ENCODE results near the gene WDR18.
A peak's percentile ranks its signal among the peaks of the same experiment; 100 is the strongest.

WDR18 gene

DNA sequence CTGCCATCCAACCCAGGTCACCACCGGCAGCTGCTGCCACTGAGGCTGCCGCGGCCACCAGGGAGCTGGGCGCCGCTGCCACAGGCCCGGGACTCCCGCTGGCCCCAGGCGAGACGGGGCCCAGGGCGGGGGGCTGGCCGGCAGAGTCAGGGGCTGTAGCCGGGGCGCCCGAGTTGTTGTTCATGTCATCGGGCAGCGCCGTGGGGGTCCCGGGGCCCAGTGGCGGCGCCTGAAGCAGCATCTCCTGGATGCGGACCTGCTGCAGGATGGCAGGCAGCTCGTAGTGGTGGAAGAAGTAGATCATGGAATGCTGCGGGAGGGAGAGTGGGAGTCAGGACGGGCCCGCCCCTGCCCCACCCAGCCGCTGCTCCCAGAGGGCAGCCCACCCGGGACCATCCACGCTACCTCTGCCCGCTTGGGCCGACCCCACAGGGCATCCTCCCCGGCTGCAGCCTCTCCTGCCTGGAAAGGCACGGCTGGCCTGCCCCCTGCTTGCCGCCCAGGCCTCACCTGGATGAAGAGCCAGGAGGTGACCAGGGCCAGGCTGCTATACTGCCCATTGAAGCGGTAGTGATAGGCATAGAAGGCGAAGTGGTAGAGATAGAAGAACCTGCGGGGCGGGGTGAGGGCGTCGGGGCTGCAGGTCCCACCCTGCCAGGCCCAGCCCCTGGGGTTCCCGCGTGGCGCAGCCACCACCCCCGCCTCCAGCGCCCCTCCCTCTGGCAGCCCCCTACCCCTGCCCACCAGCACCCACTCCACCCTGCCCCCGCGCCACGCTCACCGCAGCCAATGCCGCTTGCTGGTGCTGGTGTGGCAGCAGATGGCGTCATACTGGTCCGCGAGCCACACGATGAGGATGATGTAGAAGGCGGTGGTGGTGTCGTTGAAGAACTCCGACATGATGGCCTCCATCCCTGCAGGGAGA lies 26.7 kb downstream of the WDR18 start:
- Histone ChIP-seq H3K9ac (ENCODE audit: insufficient read length, low read depth) (no peak overlapping the region), H3K36me3 (ENCODE audit: insufficient read depth, insufficient read length, low read length) (peaks cover 85% of the 10 kb centered on the region)
- TF ChIP-seq ZNF274 (IDR thresholded peaks at IDR 0.05; ENCODE audit: low read depth, low read length) (no peak), SUZ12 (IDR thresholded peaks at IDR 0.05; ENCODE audit: extremely low read depth, insufficient read depth, insufficient read length) (no peak), YY1 (IDR thresholded peaks at IDR 0.05; ENCODE audit: insufficient read depth, insufficient read length) (no peak)

DNA sequence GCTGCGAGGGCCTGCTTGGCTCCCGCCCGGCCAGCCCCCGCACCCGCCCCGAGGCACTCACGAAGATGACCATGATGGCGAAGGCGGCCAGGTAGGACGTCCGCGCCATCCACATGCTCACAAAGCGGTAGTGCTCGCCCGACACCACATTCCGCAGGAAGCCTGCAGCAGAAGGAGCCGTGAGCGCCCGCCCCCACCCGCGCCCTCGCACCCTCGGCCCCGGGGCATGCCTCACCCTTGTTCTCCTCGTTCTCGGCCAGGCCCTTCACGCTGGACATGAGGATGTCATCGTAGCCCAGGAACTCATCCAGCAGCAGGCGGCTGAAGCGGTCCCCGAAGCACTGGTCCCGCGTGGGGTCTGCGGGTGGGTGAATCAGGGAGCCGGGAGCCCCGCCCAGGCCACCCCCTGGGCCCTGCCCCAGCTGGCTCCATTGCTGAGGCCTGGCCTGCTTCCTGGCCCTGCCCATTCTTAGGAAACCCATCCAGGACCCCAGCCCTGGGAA lies 27.7 kb downstream of the WDR18 start:
- Histone ChIP-seq H3K9ac (ENCODE audit: insufficient read length, low read depth) (no peak overlapping the region), H3K4me1 (ENCODE audit: insufficient read depth, insufficient read length) (peaks cover 22% of the 10 kb centered on the region), H3K9me3 (ENCODE audit: insufficient read depth, low read length) (no peaks in the 10 kb centered on the region), H3K27me3 (ENCODE audit: insufficient read depth, insufficient read length) (no peaks in the 10 kb centered on the region), H3K4me3 (ENCODE audit: insufficient read length, low read depth) (no peak overlapping the region), H3K36me3 (ENCODE audit: insufficient read depth, insufficient read length, low read length) (peaks cover 88% of the 10 kb centered on the region)
- TF ChIP-seq SUZ12 (IDR thresholded peaks at IDR 0.05; ENCODE audit: extremely low read depth, insufficient read depth, insufficient read length) (no peak), ZNF274 (IDR thresholded peaks at IDR 0.05; ENCODE audit: low read depth, low read length) (no peak), YY1 (IDR thresholded peaks at IDR 0.05; ENCODE audit: insufficient read depth, insufficient read length) (no peak)
- DNase-seq (ENCODE audit: low read depth, low spot score) = no peak

More for the DNA sequence above, 26.7 kb downstream of the WDR18 start:
- Histone ChIP-seq H3K4me1 (ENCODE audit: insufficient read depth, insufficient read length) (peaks cover 14% of the 10 kb centered on the region), H3K9me3 (ENCODE audit: insufficient read depth, low read length) (no peaks in the 10 kb centered on the region), H3K4me3 (ENCODE audit: insufficient read length, low read depth) (no peak overlapping the region), H3K27me3 (ENCODE audit: insufficient read depth, insufficient read length) (no peaks in the 10 kb centered on the region)
- DNase-seq (ENCODE audit: low read depth, low spot score) = no peak

DNA sequence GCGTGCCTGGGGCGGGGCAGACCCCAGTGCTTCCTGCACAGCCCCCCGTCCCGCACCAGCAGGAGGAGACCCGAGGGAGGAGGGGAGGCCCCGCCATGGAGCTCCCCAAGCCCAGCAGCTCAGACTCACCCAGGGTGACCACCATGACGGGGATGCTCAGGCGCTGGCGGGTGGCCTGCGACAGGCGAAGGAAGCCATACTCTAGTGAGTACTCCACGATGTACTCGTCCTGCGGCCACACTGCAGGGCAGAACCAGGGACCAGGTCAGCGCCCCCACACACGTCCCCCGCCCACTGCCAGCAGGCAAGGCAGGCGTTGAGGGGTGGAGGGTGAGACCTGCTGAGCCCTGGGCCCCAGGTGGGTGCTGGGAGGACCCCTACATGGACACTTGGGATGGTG lies 28.2 kb downstream of the WDR18 start:
- no peak overlapping the region for H3K4me3 ChIP-seq (ENCODE audit: insufficient read length, low read depth)
- no peaks in the 10 kb centered on the region for H3K27me3 ChIP-seq (ENCODE audit: insufficient read depth, insufficient read length)
- peaks cover 27% of the 10 kb centered on the region for H3K4me1 ChIP-seq (ENCODE audit: insufficient read depth, insufficient read length)
- no peaks in the 10 kb centered on the region for H3K9me3 ChIP-seq (ENCODE audit: insufficient read depth, low read length)
- no peak for TF ChIP-seq YY1 (IDR thresholded peaks at IDR 0.05; ENCODE audit: insufficient read depth, insufficient read length)
- no peak for TF ChIP-seq ZNF274 (IDR thresholded peaks at IDR 0.05; ENCODE audit: low read depth, low read length)
- no peak for TF ChIP-seq SUZ12 (IDR thresholded peaks at IDR 0.05; ENCODE audit: extremely low read depth, insufficient read depth, insufficient read length)
- peaks cover 84% of the 10 kb centered on the region for H3K36me3 ChIP-seq (ENCODE audit: insufficient read depth, insufficient read length, low read length)
- no peak overlapping the region for H3K9ac ChIP-seq (ENCODE audit: insufficient read length, low read depth)
- no peak for DNase-seq (ENCODE audit: low read depth, low spot score)

DNA sequence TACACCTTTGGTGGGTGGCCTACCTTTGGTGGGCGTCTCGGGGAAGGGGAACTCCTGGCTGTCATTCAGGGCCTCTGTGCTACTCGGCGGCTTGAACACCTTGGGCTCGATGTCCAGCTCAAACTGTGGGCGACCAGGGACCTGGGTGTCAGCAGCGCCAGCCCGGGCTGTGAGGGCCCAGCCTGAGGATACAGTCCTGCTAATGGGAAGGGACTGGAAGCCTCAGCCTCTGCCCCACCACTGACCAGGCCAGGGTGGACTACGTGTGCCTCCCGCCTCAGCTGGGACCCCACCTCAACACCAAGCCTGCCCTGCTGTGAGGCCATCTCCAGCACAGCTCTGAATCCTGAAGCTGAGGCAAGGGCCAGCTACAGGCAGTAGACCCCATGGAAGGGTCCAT lies 29.1 kb downstream of the WDR18 start:
- peaks cover 87% of the 10 kb centered on the region for H3K36me3 ChIP-seq (ENCODE audit: insufficient read depth, insufficient read length, low read length)
- no peaks in the 10 kb centered on the region for H3K9me3 ChIP-seq (ENCODE audit: insufficient read depth, low read length)
- TF ChIP-seq YY1 (IDR thresholded peaks at IDR 0.05; ENCODE audit: insufficient read depth, insufficient read length) (no peak), ZNF274 (IDR thresholded peaks at IDR 0.05; ENCODE audit: low read depth, low read length) (no peak), SUZ12 (IDR thresholded peaks at IDR 0.05; ENCODE audit: extremely low read depth, insufficient read depth, insufficient read length) (no peak)
- H3K4me3 ChIP-seq (ENCODE audit: insufficient read length, low read depth) = no peak overlapping the region
- no peaks in the 10 kb centered on the region for H3K27me3 ChIP-seq (ENCODE audit: insufficient read depth, insufficient read length)
- no peak for DNase-seq (ENCODE audit: low read depth, low spot score)
- peaks cover 34% of the 10 kb centered on the region for H3K4me1 ChIP-seq (ENCODE audit: insufficient read depth, insufficient read length)
- H3K9ac ChIP-seq (ENCODE audit: insufficient read length, low read depth) = no peak overlapping the region

DNA sequence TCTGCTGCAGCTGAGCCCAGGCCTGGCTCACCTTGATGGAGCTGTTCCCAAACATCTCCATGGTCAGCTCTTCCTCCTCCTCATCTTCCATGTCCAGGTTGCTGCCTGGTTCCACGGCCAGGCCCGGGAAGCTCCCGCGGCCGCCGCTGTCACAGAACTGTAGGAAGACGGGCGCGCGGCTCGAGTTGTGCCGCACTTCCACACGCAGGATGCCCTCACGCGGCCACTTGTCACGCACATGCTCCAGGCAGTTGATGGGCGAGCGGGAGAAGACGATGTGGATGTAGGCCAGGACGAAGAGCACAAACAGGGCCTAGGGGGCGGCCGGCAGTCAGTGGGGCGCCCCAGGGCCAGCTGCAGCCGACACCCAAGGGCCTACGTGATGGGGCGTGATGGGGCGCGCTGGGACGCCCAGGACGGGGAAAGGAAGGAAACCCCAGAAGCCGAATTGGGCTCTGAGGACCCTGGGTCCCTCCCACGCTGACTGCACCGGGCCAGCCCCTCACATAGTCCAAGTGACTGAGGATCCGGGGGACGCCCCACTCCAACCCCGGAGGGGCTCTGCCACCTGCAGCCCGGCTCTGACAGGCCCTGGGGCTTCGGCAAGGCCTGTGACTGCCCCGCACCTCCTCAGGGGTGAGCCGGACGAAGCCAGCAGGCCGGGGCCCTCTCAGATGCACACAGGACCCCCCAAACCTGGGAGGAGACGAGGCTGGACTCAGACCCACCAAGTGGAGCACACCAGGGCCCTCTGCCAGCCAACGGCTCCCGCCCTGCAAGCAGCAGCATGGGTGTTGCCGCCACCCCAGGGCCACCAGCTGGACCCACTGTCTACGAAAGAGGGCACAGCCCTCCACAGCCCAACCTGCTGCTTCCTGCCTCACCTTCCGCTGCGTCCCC lies 30.3 kb downstream of the WDR18 start:
- no peak overlapping the region for H3K4me3 ChIP-seq (ENCODE audit: insufficient read length, low read depth)
- peaks cover 43% of the 10 kb centered on the region for H3K4me1 ChIP-seq (ENCODE audit: insufficient read depth, insufficient read length)
- peaks cover 87% of the 10 kb centered on the region for H3K36me3 ChIP-seq (ENCODE audit: insufficient read depth, insufficient read length, low read length)
- H3K9me3 ChIP-seq (ENCODE audit: insufficient read depth, low read length) = no peaks in the 10 kb centered on the region
- no peaks in the 10 kb centered on the region for H3K27me3 ChIP-seq (ENCODE audit: insufficient read depth, insufficient read length)
- DNase-seq (ENCODE audit: low read depth, low spot score) = no peak
- no peak for TF ChIP-seq SUZ12 (IDR thresholded peaks at IDR 0.05; ENCODE audit: extremely low read depth, insufficient read depth, insufficient read length)
- H3K9ac ChIP-seq (ENCODE audit: insufficient read length, low read depth) = peak overlapping the region; percentile 42

DNA sequence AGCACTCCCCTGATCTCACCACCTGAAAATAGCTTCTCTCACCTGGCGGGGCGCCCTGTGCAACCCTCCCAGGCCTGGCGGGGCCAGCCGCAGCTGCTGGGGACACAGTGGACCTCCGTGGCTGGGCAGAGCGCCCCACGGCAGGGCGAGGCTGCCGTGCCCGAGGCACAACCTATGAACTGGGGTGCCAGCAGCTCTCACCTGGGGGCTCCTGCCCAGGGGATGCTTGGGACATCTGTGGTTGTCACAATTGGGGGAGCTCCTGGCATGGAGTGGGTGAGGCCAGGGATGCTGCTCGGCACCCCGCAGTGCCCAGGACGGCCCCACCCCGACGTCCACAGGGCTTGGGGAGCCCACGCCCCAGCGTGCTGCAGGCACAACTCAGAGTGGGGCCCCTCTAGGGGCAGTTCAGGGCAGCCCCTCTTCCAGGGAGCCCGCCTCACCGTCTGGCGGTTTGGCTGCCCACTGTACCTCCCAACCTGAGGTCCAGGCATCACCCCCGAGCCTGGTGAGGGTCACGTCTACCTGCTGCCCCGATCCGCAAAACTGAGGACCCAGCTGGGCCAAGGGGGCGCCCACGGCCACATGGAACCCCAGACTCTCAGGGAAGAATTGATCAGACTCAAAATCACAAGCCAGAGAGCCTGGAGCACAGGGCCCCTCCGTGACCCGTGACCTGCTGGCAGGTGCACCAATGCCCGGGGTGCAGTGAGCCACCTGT lies 31.1 kb downstream of the WDR18 start:
- Histone ChIP-seq H3K9ac (ENCODE audit: insufficient read length, low read depth) (peak overlapping the region; percentile 61), H3K4me3 (ENCODE audit: insufficient read length, low read depth) (no peak overlapping the region), H3K9me3 (ENCODE audit: insufficient read depth, low read length) (no peaks in the 10 kb centered on the region), H3K27me3 (ENCODE audit: insufficient read depth, insufficient read length) (no peaks in the 10 kb centered on the region), H3K36me3 (ENCODE audit: insufficient read depth, insufficient read length, low read length) (peaks cover 87% of the 10 kb centered on the region), H3K4me1 (ENCODE audit: insufficient read depth, insufficient read length) (peaks cover 45% of the 10 kb centered on the region)
- TF ChIP-seq YY1 (IDR thresholded peaks at IDR 0.05; ENCODE audit: insufficient read depth, insufficient read length) (no peak), SUZ12 (IDR thresholded peaks at IDR 0.05; ENCODE audit: extremely low read depth, insufficient read depth, insufficient read length) (no peak), ZNF274 (IDR thresholded peaks at IDR 0.05; ENCODE audit: low read depth, low read length) (no peak)
- DNase-seq (ENCODE audit: low read depth, low spot score) = no peak

All from NT2/D1 (cell line).